ENCODE measurements around the gene MYO16.

The MYO16 gene

DNA sequence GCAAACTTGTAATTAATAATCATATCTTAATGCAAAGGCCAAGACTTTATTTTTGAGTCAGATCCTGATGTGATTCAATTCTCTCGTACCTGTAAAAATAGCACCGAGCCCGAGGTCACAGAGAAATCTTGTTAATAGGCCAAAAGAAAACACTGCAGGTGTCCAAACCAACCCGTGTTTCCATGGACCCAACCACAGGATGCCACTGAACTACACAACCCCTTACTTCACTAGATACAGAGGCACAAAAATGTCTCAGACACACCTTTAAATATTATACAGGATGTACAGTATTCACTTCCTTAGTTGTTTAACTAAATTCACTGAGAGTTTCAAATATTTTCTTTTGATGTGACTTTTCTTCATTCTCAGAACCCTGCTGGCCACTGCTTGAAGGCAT is 530.9 kb downstream of the MYO16 start:
- DNase-seq, result no peak

DNA sequence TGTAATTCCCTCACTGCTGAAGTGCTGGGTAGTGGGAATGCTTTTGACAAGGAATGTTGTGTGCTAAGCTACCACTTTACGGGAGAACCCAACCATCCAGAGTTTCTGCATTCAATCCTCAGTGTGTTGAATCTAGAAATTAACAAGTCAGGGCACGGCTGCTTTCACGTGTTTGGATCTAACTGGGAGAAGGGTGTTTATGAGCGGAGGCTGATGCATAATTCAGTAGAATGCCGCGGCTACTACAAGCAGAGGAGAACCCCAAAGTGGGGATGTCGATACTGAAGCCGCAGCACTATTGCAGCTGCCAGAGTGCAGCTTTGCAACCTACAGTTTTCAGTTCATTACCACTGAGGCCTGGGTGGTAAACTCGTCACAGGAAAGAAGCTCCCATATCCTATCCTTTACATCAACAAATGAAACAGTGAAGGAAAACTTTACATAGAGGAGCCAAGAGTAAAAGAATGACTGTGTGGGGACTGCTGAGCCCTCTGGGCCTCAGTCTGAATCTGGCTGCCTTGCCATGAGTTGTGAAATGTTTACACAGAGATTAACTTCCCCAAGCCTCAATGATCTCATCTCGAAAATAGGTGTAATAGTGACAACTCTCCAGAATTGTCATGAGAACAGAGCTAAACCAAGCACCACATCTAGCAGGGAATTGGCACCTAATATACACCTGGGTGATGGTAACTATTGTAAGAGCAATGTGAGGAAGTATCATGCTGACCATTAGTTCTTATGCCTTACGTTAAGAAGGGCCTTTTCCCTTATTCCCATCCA is 531.7 kb downstream of the MYO16 start:
- no peak for DNase-seq

DNA sequence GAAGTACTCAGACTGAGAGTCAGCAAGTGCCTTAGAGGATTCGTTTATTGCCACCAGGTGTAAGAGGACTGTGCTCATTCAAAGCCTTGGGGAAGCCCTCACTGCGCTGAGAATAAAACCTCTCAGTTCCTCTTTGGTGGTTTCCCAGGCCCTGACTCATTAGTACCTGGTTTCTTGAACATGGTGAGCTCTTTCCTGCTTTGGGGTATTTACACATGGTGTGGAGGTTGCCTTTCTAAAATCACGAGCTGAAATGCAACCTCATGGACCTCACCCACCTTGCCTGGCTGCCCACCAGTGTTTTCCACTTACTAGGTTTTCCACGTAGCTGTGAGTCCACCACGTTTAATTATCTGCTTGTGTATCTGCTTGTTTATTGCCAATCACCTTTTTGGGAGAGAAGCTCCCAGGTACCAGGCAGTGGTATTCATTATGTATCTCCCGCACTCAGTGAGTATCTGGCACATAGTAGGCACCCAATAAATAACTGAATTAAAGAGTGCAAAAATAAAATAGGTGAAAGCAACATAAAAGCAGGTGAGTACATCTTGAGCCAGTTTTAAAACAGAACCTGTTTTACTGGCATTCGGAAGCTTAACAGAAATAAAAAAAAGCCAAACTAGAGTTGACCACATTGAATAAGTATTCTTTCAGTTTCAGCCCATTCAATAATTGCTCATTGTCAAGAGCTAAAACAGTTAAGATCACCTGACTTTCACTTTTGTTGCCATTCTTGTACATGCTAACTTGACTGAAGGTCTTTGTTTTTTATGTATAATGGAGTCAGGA is 533.0 kb downstream of the MYO16 start:
- DNase-seq, result no peak

DNA sequence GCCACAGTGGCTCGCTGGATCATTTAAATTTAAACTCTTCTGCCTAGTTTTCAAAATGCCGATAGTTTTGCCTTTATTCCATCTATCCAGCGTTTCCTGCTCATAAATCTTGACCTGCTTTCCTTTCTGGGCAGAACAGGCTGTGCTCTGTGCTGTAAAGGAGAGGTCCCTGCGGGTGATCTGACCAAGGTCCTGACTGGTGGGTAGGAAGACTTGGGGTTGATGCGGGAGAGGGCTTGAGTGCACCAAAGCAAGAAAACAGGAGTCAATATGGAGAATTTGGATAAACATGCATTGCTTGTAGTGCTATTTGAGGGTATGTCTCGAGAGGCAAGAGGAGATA is 533.6 kb downstream of the MYO16 start:
- DNase-seq, result no peak

DNA sequence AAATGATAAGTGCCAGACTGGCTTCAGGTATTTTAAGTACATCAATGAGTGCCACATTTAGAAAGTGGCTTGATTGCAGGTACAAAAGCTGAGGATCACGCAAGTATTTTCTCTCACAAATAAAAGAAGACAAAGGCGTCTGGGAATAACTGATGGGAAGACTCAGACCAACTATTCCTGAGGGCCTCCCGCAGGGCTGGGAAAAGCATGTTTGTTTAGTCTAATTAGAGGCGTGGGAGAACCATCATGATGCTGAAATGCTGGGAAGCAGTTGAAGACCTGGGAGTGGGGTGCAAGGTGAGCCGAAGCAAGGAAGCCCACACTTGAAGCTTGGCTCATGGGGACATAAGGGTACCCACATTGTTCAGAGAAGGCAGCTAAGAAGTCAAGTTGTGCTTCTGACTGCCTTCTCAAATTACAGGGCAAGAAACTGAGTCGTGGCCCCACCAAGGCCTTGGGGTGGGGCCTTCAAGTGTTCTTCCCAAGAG is 536.0 kb downstream of the MYO16 start:
- DNase-seq, result no peak

DNA sequence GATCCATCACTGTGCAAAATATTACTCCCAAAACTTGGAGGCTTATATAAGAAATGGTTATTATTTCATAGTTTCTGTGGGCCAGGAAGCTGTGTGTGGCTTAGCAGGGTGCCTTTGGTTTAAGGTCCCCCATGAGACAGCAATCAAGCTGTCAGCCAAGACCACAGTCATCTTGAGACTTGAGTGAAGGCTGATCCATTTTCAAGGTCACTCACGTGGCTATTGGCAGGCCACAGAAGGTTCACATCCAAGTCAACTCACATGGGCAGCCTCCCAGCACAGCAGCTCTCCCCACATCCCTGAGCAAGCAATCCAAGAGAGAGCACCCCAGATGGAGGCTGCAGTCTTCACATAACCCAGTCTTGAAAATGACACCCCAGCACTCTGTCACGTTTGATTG is 537.4 kb downstream of the MYO16 start:
- DNase-seq, result no peak

DNA sequence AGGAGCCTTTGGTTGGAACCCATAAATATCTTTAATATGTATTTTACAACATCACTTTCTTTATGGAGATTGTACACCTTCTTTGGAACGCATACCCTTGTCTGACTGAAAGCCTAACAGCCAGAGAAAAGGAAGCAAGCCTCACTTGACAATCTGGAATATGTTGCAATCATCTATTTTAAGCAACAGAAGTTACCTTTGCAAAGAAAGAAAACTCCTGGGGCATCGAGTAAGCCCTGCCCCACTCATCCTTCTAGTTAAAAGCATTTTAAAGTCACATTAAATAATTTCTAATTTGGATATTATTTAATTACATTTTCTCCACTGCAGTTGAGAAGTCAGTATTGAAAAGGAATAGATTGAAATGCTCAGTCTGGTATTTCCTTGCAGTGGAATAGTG is 542.7 kb downstream of the MYO16 start:
- no peak for DNase-seq

DNA sequence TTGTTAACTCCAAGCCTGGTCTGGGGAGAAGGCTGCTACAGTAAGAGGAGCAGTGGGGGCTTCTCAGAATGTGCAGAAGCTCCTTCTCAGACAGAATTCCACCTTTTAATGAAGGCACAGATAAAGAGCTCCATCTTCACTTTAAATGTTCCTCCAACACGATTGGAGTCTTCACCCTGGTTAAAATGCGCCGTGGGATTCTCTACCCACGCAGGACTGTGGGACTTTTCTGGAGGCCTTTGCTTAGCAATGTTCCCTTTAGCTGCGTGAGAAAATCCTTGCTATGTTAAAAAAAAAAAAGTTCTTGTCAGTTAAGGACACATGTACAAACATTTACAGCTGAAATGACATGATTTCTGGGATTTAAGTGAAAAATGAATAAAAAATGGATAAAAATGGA is 546.3 kb downstream of the MYO16 start:
- DNase-seq, result no peak

DNA sequence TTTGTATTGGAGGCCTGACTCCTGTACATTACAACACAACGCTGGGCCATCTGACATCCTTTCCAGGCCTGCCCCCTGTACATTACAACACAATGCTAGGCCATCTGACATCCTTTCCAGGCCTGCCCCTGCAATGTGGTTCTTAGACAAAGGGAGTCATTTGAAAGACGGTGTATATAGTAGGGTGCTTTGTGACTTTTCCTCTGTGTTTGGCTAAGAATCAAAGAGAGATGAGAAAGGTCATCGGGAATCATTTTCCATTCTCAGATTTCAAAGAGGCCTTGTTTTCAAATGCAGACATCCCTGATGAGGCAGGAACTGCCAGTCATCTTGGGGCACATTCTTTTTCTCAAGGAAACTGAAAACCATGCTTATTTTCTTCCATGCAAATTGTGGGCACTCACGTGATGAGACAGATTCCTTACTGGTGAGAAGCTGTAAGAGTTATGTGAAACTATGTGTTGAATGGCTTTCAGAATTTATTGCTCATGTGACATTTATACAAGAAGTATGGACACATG is 551.6 kb downstream of the MYO16 start:
- DNase-seq, result no peak

DNA sequence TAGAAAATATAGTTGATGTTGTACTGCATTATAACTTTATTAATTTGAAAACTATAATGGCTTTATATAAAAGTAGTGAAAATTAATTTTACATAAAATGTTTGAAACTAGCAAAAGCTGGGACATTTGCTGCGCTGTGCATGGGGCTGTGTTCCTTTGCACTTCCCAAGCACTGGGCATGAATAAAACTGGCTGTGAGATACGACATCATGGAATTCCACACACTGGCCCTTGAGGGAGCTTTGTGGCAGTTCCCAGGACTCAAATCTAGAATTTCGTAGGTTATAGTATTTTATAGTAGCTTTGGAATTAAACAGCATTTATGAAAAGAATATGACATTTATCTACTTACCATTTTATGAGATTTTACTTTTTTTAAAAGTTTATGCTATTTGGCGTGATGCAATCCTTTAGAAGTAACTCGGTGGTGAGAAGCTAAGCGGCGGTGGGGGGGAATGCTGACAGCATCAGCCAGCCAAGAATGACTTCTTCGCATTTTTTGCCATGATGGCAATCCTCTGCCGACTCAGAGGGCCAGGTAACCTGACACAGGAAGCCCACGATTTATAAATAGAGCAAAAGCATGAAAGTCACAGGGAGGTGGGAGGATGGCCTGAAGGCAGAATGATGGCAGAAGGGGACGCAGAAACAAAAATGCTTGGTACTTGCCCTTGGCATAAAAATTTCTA is 553.5 kb downstream of the MYO16 start:
- DNase-seq, result no peak

DNA sequence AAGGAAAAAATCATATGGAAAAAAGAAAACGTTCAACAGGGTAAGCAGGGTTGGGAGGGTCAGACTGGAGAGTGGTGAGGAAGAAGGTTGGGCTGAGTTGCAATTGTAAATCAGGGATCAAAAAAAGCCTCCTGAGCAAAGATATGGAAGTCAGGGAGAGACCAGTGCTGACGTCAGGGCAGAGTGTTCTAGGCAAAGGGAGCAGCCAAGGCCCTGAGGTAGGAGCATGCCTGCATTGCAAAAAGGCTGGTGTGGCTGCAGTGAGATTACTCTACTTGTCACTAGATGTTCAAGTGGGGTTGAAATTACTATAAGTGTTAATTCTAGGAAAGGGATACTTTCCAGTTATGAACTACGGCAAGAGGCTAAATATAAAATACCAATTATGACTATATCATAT is 562.0 kb downstream of the MYO16 start:
- DNase-seq, result no peak

DNA sequence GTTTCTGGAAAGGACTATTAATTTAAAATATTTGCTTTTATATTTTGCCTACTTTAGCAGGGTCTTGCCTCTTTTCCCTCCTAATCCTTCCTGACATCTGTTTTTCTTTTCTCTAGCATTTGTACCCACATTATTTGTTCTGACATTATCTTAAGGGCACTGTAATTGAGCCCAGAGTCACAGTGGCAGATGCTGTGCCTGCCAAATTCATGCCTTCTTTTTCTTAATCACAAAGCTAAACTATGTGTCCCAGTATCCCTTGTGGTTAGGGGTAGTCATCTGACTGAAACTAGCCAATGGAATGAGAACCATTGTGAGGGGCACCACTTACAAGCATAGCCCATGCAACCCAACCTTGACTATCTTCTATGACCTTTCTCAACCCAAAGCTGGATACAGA is 562.9 kb downstream of the MYO16 start:
- no peak for DNase-seq

DNA sequence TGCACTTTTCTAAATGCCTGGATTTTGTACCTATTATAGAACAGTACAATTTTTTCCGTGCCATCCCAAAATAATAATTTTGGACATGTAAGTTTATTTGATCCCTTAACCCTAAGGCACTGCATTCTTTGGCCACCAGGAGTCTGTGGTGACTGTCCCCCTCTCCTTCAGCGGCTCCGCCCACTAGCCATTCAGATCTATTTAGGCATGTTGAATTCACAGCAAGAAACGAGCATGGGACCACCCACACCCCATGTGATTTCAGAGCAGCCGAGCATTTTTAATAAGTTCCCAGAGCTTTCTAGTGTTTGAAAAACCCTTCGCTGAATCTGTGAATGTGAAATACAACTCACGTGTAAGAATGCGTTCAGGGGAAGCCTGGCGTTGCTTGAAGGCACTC is 567.5 kb downstream of the MYO16 start:
- DNase-seq, result no peak

DNA sequence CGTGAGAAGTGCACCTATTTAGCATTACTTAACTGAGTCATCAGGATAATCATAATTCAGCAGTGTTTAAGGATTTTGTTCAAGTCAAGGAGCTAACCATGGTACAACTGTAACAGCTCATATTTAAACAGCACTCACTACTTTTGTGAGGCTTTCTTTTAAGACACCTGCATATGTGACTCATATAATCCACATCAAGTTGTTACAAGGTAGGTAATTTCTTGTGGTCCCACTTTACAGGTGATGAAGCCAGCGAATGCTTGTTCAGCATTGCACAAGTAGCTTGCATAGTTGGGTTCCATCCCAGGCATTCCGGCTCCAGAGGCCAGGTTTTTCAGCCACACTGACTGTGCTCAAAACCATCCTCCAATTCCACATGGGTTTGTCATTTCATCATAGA is 569.2 kb downstream of the MYO16 start:
- no peak for DNase-seq

DNA sequence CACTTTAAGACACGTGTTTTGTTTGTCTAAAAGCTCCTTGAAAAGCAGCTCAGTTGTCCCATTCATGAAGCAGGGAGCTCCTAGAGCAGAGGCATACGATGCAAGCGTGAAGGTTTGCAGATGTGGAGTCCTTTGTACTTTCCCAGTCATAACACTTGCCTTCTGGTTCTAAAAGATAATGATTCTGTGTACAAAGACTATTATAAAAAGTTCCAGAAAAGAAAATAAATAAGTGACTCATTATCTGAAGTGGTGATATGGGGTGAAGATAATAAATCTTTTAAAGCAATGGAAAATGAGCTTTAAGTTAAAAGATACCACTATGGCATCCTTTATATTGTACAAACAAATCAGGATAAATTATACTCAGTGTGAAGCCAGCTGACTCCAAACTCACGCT is 569.9 kb downstream of the MYO16 start:
- DNase-seq, result no peak

DNA sequence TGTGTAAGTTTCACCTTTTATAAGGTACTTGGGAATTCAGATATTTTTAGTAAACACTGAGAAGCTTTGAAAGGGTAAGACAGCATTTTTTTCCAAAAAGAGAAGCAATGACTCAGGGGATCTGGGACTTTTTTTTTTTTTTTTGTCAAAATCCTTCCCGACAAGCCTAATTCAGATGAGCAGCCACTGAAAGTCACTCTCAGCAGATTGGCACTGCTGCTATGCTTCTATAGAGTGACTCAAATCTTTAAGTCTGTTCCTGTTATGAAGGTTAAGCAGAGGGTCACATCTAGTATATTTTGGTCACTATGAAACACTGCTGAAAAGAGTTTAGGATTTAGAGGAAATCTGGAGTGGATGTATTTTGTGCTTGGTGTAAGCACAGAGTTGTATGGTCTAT is 571.1 kb downstream of the MYO16 start:
- no peak for DNase-seq

DNA sequence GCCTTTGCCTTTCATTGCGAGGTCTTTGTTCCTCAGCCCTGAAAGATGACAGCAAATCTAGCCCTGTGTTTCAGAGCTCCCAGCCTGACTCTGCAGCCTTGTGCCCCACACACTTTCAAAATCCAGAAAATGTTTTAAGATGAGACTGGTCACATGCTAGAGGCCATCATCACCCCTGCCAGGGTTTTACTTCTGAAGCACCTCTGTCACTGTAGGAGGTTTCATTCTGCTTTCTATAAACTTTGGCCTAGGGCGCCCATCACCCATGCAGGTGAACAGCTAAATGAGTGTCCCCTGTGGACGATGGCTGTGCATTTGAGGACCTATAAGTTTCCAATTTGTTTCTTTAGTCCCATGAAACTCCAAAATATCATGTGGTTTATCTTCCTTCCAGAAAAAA is 574.2 kb downstream of the MYO16 start:
- no peak for DNase-seq

DNA sequence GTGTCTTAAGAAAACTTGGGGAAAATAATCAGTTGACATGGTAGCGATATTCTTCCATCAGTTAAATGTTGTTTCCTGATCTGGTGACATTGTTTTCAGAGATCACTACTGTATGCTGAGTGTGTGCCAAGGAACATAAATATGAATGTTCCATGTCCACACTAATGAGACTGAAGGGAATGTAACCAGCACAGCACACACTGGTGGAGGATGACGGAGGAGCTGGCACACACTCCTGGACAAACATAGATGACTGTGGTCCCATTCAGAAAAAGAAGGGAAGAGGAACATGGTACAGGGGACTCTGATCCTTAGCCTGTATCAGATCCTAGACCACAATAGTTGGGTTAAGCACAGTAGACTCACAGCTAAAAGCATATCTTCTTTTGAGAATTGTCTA is 574.8 kb downstream of the MYO16 start:
- no peak for DNase-seq

DNA sequence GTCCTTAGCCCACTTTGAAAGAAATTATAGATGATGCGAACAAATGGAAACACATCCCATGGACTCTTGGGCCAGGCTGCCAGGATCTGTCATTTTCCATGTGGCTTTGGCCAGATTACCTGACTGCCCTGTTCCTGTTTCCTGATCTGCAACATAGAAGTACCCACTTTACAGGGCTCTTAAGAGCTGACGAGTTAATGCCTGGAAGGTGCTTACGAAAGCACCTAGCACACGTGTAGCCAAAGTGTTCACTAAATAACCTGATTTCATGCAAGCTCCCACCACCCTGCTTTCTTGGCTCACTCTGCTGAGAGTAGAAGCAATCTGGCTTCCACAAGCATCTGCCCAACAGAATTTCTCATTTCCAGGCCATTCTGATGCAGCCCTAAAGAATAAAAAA is 575.2 kb downstream of the MYO16 start:
- DNase-seq, result no peak

DNA sequence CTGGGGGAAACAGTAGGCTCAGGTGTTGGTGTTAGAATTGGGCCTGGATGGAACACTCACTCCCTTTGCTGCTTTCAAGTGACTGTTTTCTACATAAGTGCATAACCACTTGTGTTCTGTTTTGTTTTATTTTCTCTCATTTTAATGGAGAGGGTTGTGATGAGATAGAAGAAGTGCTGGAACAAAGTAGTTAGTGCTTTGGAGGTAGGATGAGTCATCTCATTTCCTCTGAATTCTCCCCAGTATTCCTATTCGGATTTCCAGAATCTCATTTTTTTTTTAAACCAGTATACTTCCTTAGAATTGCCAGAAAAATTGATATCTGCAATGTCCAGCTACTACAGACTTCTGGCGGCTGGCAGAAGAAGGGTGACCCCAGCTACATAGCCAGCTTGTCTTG is 575.9 kb downstream of the MYO16 start:
- DNase-seq, result no peak

DNA sequence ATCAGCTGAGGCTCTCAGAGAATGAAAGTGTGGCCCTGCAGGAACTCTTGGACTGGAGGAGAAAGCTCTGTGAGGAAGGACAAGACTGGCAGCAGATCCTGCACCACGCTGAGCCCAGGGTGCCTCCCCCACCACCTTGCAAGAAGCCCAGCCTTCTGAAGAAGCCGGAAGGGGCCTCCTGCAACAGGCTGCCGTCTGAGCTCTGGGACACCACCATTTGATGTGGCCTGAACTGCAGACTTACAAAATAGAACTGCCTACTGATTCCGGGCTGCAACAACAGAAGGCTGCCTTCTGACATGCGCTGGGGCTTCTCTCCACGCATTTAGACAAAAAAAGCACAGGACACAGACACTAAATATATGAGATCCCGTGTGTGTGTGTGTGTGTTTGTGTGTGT is 577.2 kb downstream of the MYO16 start:
- no peak for DNase-seq

DNA sequence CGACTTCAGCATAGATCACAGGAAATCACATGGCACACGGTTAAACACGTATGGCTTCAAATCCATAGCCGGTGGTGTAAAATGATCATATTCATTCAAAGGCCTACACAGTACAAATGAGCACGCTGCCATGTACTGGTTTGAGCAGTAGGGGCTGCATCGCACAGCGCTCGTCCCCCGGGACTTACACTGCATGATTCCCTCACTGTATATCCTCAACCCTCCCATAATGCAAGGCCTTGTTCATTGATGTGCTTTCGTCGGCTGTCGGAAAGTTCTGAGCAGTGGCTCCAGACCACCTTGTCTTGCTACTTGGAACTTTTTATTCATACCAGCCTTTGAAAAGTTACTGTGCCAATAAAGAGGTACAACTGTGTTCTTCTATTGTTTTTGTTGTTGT is 578.2 kb downstream of the MYO16 start:
- no peak for DNase-seq

DNA sequence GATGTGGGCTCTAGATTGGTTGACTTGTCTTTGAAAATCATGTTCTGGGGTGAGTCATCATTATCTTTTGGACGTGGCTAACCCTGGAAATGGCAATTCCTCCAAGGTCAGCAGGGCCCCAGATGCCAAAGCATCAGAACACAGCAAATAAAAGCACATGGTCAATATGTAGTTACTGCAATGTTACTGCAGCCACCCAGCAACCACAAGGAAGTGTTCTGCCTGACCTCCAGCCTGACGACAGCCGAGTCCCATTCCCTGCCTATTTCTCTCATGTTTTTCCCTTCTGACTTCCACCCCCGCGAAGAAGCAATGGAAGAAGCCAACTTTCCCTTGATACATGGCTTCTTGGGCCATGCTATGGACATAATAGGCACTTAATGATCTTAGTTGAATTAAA is 579.1 kb downstream of the MYO16 start:
- no peak for DNase-seq

DNA sequence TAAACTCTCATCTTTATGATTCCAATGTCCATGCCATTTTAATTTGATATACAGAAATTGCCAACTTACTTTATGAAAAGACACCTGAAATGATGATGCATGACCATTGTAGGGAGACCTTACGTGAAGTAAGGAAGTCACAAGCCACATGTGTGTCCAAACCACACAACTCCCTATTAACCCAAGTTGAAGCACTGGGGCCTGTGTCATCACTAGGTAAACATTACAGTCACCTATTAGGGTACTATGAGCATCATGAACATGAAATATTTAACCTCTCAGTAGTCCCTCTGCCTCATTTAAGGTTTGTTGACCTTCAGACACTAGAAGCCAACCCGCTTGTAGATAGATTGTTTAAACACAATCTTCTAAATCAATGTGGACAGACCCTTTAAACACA is 580.1 kb downstream of the MYO16 start:
- DNase-seq, result no peak
